Stimulated activated CD4-positive, alpha-beta T cell treated with anti-CD3 and anti-CD28 coated beads, Interleukin-1b, Interleukin-23, amount 100 ng/mL, for 24 hours (primary cell): ENCODE measurements around the gene GPATCH2.
"Not testable (repeated sequence)": the region's sequence is repeated elsewhere in the genome, so short reads cannot be mapped to it uniquely, and the experiment has no call there.

Experiments
- DNase-seq, 4 experiments: peaks; one replicate each; pipeline ENCODE4 v3.0.0-alpha.2; 2020; ENCODE audit warnings: low read depth in 4 of 4, low spot score in 1 of 4

GPATCH2 gene

DNA sequence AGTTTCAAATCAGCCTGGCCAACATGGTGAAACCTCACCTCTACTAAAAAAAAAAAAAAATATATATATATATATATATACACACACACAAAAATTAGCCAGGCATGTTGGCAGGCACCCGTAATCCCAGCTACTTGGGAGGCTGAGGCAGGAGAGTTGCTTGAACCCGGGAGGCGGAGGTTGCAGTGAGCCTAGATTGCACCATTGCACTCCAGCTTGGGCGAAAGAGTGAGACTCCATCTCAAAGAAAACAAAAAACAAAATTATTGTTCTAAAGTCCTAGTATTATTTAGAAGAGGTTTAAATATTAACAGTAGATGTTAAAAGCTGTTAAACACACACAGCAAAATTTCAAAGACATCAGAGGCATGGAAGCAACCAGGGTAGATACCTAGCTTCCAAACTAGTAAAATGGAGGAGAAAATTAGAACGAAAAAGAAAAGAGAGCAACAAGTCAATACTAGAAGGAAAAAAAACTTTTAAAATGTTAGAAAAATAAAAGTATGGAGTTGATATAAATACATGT, 46.5 kb downstream of the GPATCH2 start:
- not testable (repeated sequence) for DNase-seq

DNA sequence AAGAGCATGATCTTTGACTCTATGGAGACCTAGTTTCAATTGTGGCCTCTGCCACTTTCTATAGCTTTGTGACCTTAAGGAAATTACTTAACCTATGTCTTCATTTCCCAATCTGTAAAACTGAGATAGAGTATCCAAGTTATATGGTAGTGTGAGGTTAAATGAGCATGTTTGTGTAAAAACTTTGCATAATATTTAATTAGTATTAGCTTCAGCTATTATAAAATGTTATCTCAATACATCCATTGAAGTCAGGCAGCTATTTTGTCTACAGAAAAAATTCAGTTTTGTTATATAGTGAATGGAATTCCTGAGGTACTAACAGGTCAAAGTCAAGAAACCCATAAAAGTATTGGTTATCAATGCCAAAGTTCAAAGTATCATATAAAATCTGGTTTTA, 53.6 kb downstream of the GPATCH2 start:
- DNase-seq = no peak

DNA sequence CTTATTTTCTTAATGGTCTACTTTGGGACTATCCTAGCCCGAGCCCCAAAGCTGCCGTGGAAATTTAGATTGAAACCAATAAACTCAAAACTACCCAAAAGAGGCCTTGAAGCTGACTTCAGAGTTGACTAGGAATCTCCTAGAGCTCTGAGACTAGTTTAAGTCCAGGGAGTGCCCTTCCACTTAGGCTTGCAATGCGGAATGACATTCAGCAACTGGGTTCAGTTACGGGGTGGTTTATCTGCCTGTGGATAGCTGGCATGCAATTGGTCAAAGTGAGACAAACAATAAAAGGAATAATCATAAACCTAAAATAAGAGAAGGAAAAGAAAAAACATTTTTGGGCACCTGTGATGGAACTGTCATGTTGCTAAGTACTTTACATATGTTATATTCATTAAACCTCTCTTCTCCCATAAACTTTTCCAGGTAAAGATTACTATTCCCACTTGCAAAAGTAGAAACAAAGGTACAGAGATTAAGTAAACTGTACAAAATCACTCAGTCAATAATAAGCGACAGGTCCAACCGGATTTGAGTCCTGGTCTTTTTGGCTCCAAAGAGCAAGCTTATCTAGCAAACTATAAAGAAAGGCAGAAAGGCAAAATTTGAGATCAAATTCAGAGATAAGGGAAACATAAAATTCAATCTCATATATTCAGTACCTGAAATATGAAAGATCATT, 56.5 kb downstream of the GPATCH2 start:
- no peak for DNase-seq

DNA sequence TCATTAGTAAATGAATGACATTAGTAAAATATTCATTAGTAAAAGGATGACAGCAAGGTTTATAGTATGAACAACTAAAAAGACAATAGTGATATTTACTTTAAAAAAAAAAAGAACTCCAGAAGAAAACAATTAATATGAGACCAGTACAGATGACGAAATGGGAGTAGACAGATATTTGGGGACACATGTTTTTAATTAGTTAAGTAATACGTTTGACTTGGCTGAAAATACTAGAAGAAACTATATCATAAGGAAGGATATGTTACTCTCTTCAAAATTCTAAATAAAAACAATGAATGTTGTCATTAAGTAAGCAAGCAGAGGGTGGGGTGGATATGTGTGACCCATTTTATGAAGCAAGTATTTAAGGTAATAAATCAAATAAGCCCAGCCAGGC, 61.9 kb downstream of the GPATCH2 start:
- no peak for DNase-seq

DNA sequence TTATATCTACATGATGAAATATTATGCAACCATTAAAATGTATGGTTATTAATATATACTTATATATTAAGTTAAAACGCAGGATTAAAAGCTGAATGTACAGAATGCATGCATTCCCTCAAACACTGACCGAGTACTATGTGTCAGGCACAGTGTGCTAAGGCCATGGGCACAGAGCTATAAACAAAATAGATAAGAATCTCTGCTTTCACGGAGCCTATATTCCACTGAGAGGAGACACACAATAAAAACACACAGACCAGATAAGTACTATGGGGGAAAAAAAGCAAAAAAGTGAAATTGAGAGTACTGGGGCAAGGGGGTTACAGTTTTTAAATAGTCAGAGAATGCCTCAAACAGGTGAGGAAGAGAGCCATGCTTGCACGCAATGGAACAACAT, 62.7 kb downstream of the GPATCH2 start:
- DNase-seq = no peak

DNA sequence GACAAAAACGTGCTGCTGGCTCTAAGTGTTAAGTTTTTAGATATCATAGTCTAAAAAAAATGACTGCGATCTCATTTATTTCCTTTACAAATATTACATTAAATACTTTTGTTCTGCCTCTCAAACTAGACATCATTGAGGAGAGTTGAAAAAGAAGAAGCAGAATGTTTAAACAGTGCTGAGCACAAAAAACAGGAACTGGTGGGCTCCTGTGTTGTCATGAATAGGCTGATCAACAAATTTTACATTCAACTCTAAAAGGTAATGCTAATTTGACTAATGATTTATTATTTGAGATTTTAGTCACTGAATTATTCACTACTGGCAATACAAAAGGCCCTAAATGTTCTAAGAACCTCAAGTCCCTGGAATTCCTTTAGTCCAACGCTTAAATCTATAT, 66.1 kb downstream of the GPATCH2 start:
- DNase-seq = no peak

DNA sequence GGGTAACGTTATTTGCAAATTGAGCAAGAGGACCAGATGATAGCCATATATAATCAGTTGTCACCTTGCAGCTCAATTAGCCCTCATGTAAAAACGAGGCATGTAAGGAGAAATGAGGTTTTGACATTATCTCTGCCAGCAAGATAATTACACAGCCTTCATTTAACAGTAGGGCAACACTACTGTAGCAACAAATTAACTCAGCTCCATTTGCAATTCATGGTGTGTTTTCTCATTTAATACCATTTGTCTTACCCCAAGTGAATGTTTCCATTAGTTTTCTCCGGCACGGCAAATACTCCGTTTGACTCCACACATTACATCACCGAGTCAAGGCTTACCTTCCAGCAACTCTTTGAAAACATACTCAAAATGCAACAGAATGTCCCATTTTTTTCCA, 66.7 kb downstream of the GPATCH2 start:
- DNase-seq = no peak

DNA sequence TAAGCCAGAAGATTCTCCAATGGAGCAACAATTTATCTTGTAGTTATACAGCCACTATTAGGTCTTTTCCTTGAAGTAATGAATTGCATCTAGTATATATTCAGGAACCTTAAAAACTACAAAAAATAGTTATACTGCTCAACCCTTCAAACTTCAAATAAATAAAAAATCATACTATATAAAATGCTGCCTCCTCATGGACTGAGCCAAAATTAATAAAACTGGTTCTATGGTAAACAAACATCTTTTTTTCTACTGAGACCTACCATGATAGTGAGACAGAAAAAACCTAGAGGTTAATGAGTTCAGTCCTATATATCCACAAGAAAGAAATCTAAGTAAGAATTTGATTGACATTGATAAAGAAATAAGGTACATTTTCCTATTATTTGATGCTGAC, 67.7 kb downstream of the GPATCH2 start:
- no peak for DNase-seq

DNA sequence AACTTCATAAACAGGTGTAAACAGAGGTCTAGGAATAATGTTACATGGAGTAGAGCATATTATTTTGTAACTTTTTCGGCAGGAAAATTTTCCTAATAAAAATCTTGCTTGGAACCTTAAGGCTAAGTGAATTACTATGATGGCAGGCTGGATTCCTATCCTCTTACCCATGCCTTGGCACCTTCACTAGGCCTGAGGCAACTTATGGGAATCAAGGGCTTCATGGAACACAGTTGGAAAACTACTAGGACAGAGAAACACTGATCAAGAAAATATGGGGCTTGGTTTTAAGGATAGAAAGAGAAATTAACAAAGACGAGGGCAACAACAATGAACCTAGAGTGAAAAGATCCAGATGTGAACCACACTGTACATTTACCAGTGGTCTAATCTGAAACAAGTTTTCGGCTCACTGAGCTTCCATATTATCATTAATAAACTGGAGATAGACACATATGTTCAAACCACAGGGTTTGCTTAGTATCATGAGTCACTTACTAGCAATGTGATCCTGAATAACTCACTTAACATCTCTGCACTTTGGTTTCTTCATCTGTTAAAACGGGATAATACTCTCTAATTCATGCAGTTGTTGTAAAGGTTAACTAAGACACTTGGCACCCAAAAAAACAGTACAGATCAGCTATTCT, 68.5 kb downstream of the GPATCH2 start:
- DNase-seq = no peak

DNA sequence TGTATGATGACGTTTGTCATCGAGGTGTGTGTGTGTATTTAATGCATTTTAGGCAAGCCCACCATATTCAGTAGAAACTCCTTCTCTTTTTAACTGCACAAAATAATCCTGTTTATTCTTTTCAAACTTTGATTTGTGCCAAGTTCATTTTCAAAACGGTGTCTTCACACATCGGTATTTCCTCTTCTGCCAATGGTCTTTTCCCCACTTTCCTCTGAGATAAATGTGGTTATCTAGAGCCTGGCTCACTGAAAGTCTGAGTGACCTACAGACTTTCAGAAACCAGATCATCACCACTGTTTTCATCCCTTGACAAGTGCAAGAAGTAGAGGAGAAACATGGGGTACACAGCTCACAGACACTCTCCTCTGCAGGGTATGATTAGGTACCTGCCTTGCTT, 69.4 kb downstream of the GPATCH2 start:
- DNase-seq = no peak

DNA sequence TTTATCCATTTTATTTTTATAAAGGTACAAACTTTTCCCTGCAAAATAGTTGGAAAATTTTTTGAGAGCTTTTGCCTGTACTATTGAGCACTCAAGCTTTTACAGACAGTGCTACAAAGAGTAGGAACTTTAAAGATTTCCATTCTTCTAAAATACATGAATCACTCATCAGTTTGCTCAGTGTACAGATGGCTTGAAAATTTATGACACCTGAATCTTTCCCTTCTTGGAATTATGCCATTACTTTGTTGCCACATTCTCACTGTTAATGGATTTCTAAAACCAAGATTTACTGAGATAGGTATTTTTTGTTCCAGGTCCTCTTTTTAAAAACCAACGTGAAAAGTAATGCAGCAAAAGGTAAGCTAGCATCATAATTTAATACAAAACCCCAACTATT, 76.0 kb downstream of the GPATCH2 start:
- no peak for DNase-seq

DNA sequence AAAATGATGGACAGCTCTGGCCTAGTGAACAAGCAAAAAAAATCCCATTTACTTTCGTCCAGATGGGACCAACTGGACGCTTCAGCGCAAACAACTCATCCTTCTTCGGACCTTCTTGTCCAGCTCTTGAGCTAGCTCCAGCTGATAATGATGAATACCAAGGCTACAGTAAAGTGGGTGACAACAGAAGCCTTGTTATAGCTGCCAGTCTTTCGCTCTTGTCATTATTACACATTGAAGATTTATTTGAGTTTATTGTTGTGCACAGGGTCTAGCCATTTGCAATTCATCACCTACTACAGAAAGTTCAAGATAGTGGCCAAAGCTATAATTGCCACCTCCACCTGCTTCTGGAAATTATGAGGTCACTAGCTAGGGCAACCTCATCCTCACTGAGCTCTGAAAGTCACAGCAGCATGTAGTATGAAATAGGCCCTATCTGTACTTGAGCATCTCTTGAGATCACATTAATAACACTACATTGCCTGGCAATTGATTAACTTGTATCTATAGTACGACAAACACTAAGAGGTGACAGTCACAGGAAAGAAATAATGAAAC, 76.9 kb downstream of the GPATCH2 start:
- no peak for DNase-seq

DNA sequence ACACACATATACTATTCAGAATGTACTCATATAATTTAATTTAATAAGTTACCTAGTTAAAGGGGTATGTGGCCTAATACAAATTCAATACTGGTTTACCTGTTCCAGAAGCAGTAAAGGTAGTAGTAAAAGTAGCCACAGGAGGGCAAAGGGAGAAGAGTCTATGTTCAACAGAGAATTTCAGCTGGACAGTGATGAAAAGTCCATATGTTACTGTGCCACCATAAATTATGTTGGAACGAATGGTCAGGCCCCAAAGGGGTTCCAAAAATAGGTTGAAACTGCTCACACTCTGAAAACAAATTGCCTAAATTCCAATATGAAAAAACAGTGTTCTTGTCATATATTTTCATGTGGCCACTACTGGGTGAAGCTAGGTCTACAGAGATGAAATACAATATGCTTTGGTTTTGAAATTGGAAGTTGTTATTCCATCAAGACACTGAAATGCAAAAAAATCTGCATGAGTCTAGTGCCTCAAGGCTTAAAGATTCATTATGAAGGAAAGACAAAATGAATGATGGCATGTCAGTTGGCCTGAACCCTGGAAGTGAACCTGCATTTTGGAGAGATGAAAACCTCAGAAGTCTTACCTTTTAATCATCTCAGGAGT, 78.4 kb downstream of the GPATCH2 start:
- DNase-seq = no peak

DNA sequence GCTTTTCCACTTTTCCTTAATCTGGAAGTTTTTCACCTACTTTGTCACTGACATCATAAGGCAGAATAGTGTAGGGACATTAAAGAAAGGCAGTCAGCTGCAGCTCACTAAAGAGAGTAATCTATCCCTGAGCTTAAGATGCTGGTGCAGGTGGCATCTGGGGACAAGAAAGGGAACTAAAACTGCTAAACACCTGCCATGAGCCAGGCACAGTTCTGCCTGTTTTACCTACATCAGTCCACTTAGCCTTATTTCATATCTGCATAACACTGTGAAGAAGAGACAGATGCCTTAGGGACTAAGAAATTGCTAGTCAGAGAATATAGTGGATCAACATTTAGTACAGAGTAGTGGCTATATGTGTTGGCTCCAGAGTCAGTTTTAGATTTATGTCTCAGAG, 88.1 kb downstream of the GPATCH2 start:
- no peak for DNase-seq

DNA sequence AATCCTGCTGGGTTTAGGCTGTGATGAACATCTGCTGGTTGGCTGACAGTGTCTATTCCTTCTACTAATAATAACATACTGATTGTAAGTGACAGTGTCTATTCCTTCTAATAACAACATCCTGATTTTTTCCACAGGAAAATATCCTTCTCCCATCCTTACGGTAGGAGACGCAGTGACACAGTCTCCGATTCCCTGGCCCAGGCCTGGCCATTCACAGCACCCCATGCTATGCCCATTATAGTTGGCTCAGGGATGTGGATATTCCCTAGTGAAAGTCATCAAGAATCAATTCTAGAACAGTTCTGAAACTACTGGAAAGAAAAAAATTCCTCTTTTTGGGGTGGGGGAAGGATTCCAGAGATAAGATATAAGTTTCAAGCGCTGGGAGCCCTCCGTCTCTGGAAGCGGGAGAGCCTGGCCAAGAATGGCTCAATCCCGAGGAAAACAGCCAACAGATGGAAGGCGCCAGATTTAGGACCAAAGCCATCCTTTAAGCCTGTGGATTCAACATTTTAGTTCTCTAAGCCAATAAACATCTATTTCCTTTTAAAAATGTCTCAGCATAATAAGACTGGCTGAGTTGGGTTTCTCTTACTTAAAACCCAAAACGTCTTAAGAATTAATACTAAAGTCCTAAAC, 88.6 kb downstream of the GPATCH2 start:
- DNase-seq = no peak

DNA sequence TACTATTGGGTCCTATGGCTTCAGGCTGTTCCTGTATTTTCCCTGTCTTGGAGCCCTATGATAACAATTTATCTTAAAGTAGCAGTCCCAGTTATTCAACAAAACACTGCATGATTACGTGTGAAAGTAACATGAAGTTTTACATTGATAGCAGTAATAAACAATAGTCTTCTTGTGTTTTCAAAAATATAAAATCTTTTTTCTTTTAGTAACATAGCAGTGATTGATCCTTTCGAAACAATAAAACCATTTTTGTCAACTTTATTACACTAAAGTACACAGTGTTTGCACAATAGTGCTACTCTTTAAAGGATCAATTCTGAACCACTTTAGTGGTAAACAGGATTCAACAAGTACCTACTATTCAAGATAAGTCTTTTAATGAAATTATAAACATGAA, 90.6 kb downstream of the GPATCH2 start:
- DNase-seq = no peak

DNA sequence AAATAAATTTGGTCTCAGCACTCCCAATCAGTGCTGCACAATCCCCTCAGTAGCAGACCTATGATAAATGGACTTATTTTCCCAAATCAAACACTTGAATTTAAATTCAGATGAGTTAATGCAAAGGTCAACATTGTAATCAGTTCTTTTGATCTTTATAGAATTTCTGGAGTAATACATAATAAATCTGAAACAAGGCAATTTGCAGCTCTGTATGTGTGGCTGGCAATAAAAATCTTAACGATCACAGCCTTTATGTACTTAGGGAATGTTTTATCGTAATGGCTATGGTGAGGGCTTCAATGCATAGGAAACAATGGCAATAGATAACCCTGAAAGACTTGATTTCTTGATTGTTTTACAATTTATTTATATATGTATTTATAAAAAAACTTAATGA, 91.4 kb downstream of the GPATCH2 start:
- DNase-seq = no peak

DNA sequence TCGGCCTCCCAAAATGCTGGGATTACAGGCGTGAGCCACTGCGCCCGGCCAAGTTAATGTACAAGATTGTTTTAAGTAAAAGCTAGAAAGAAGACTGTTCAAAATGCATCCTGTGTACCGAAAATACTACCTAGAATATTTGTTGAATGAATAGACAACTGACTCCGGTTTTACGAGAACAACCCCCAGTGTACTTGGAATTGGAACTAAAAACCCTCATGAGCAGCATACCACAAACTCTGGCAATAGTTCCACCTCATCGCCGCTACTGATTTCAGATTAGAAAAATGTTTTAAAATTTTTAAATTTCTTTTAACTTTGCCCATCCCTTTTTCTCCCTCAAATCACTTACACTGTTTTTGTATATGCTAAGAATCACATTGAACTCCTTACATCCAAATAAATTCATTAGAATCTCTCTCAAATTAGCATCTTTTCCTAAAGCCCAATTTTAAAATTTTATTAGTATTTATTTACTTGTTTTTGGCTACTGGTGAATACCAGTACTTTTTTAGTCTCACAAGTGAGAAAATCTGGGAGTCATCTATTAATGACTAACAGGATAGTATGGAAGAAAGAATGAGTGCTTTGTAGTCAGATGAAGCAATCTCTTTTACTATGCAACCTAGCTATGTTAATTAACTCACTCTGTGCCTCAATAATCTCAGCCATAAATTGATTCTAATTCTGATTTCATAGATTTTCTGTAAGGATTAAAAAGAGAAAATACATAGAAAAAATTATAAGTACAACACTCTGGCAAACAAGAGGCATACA, 95.1 kb downstream of the GPATCH2 start:
- DNase-seq = no peak

DNA sequence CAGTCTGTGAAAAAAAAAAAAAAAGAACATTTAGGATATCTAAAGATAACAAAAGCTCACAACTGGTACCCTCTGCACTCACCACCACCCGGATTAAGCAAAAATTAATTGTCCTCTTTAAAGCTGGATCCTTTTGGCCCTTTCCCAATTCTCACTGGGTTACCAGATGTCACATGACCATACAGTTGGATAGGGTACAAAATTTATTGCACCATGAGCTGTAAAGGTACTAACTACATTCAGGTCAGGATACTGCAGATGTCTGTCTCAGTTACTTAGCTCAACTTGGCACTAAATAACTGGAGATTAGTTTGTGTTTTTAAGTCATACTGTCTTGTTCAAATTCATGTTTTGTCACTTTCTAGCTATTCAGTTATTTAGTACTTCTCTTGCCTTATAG, 96.3 kb downstream of the GPATCH2 start:
- DNase-seq = no peak

DNA sequence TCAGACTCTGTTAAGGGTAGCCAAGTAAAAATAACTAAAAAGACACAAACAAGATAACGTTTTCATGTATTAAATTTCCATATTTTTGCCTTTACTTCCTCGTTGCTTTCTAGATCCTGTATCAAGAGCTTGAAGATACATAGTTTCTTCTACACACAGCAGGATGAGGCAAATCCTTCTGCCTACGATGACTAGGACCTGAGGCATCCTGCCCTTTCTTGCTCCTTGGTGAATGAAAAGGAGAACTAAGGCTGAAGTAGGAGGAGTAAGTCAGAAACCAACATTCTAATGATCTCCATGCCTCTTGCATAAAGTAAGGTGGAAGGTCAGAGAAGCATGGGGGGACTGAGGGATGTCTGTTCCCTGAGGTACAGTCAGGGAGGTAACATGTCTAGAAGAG, 102.6 kb downstream of the GPATCH2 start:
- DNase-seq = no peak

DNA sequence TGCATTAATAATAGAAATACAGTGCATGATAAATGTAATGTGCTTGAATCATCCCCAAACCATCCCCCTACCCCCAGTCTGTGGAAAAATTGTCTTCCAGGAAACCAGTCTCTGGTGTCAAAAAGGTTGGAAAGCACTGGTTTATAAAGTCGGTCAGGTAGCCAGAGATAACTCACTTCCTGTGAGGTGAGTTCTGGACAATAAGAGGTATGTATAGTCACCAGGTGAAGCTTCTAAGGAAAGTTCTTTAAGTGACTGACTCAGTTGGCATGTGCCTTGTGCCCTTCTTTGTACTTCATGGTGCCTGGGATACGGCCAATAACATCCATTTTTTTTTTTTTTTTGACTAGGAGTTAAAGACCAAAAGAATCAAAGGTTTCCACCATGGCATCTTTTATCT, 103.7 kb downstream of the GPATCH2 start:
- DNase-seq = no peak
